ENCODE measurements around the gene FAM170B.
A peak's percentile ranks its signal among the peaks of the same experiment; 100 is the strongest.

Gene FAM170B

DNA sequence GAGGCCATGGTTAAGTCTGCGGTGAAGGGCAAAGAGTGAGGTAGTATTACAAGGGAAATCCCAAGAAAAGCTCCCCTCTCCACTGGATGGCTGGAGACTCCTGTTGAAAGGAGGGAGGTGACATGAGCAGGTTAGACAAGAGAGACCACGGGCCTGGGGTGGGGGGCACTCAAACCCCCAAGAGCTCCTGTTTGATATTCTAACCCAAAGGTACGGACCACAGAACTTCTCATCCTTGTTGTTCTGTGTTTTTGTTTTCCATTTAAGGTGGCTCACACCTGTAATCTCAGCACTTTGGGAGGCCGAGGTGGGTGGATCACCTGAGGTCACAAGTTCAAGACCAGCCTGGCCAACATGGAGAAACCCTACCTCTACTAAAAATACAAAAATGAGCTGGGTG, 30.1 kb downstream of the FAM170B start:
- DNase-seq (ENCODE audit: low spot score): no peak

- no peak for DNase-seq (ENCODE audit: low spot score)
These were observed 34.8 kb downstream of the FAM170B start for GRCh38 chr10:49099046-49099445.

GRCh38 chr10:49096890-49097445, 36.9 kb downstream of the FAM170B start:
- DNase-seq (ENCODE audit: low spot score): no peak

DNA sequence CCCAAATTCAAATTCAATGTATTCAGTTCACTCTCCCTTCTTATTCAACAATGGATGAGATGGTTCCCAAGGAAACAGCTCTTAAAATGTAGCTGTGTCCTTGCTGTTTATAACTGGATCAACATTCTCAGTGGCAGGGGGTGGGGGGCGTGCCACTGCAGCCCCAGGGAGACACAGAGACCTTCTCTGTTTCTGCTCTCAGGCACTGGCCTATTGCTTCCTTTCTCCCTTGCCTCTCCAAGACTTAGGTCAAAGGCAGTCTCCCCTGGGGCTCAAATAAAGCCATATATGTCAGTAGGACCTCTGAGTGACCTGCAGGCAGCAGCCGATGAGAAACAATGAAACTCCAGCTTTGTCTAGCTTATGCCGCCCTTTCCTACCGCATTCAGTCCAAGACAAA, 39.2 kb downstream of the FAM170B start:
- no peak for DNase-seq (ENCODE audit: low spot score)

GRCh38 chr10:49093922-49094321, 39.9 kb downstream of the FAM170B start:
- DNase-seq (ENCODE audit: low spot score): no peak

- no peak for DNase-seq (ENCODE audit: low spot score)
These were observed 41.3 kb downstream of the FAM170B start for GRCh38 chr10:49092477-49092876.

DNA sequence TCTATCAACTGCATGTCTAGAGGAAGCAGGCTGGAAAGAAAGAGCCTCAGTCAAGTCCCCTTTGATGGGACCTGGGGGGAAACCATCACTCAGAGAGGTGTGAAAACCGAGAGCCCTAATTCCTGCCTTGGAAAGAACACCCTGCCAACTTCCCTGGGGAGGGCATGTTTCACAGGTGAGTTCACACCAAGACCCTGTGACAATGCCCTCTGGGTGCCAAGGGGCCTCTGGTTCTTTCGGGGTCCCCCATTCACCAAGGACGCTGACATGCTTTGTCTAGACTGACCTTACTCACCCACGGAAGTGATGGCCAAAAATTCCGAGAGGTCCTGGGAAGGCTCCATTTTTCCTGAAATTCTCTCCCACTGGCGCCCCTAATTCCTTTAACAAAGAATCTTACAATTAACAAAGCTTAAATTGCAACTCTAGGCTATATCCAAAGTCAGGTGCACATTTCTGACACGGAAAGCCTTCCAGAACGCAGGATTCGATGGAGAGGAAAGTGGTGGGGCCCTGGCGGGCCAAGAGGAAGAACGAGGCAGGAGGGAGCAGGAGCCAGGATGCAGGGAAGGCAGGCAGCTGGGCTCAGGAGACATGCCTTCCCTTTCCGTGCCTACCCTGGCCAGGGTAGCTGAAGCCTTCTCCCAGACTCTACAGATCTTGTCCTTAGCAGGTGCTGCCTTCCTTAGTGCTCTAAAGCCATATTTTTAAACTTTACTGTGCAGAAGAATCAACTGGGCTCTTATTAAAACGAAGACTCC, 42.2 kb downstream of the FAM170B start:
- DNase-seq (ENCODE audit: low spot score): no peak

DNA sequence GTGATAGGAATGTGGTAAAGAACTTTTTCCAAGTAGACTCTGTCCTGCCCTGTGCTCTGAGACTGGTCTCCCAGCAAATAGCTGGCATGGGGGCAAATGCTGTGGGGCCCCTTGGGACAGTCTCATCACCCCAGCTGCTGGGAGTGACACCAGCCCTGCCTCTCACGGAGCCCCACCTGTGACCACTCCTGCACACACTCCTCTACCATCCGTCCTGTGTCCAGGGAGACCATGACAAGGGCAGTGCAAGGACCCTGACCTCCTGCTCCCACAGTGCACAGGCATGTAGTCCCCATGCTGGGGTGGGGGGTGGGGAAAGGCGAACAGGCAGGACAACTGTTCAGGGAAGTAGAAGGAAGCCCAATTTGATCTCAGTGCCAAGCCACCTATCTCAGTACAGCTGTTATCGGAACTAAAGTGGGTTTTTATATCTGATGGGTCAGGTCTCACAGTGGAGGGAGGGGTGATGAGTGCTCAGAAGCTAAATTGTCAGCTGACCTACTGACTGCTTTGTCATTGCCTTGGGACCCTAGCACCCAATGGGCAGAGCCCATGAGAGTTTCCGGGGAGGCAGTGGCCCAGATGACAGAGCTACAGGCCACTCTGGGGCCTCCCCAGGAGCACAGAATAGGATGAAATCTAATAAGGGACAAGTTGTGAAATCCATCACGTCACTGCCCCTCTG, 43.0 kb downstream of the FAM170B start:
- DNase-seq (ENCODE audit: low spot score): no peak

GRCh38 chr10:49090189-49090575, 43.6 kb downstream of the FAM170B start:
- DNase-seq (ENCODE audit: low spot score): no peak

GRCh38 chr10:49089557-49090188, 44.1 kb downstream of the FAM170B start:
- DNase-seq (ENCODE audit: low spot score): peak; percentile 38

GRCh38 chr10:49089152-49089551, 44.7 kb downstream of the FAM170B start:
- DNase-seq (ENCODE audit: low spot score): no peak

GRCh38 chr10:49086889-49087288, 46.9 kb downstream of the FAM170B start:
- no peak for DNase-seq (ENCODE audit: low spot score)

DNA sequence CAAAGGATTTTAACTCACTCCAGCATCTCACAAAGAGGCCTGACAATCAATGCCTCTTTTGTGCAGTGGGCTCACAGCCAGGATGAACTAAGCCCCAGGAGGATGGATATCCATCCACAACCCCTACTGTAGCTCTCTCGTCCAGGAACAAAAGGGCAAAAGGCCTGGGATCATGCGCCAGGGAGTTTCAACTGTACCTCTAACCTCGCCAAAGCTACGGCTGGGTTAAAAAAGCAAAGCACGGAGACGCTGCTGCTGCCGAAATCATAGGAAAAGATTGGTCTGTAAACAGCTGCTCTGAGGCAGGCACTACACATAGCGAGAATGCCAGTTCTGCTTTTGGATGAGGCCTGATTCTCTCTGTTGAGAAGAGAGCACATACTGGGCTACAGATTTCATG, 50.6 kb downstream of the FAM170B start:
- no peak for DNase-seq (ENCODE audit: low spot score)

DNA sequence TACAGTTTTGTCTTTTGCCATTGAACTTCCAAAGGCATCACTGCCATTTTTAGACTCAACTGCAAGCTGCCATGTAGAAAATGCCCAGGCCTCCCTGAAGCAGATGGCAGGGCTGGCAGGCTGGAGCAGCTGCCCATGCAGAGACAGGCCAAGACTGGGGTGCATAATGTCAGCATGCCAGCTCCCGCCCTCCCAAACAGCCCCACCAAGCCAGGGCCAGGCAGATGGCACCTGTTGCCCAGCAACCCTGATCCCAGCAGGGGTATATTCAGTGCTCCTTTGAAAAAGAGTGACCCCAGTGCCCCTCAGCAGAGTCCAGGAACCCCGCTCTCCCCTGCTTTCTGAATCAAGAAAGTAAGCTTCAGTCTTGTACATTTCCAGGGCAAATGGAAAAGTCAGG, 51.1 kb downstream of the FAM170B start:
- DNase-seq (ENCODE audit: low spot score): no peak

GRCh38 chr10:49081547-49082275, 52.1 kb downstream of the FAM170B start:
- peak; percentile 69 for DNase-seq (ENCODE audit: low spot score)
